GM12801 (cell line): ENCODE data around the gene GAA.

Source experiments
- CTCF ChIP-seq: IDR thresholded peaks from one replicate; pipeline ENCODE4 v1.5.1; 2011; ENCODE audit warnings: control low read depth; ENCODE audit not compliant: insufficient read length; ENCODE audit errors: extremely low read depth

GAA gene

DNA sequence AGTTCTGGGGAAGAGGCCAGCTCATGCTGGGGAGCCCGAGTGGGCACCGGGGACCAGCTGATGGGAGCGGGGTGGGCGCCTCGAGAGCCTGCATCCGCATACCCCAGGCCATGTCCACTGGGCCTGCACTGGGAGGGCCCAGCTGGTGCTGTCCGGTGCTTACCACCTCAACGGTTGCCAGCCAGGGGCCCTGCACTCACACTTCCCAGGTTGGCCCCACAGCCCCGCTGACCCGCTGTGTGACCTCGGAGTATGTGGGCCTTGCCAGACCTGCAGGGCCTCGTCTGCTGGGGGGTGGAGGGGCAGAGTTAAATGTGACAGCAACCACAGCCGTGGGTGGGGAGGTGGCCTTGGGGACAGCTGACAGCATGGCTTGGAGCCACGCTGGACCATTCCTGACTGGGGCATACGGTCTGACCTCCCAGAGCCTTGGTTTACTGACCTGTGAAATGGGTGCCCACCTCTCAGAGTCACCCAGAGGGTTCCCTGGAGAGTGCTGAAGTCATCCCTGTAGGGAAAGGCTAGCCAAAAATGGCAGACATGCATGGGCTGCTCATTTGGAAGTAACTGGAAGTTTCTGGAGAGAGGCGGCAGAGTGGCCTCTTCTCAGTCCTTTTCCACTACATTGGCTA lies 5.4 kb upstream of the GAA start:
- TF ChIP-seq CTCF = no peak

DNA sequence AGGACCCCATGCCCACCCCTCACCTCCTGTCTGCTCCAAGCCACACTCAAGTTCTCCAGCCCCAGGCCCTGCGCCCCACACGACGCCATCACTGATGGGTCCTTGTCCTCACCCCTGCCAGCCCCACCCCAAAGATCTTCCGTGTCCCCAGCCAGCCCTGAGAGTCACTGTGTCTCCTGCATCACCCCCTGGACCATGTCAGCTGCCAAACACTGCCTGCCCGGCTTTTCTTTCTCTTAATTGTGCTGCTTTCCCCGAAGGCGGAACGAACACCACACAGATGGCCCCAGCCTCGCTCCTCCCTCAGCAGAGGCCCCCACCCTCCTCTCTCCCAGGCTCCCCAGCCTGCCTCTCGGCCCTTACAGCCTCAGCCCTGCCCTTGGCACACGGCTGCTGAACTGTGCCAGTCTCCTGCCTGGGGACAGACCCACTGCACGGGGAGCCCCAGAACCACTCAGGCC lies 4.8 kb upstream of the GAA start:
- no peak for TF ChIP-seq CTCF

DNA sequence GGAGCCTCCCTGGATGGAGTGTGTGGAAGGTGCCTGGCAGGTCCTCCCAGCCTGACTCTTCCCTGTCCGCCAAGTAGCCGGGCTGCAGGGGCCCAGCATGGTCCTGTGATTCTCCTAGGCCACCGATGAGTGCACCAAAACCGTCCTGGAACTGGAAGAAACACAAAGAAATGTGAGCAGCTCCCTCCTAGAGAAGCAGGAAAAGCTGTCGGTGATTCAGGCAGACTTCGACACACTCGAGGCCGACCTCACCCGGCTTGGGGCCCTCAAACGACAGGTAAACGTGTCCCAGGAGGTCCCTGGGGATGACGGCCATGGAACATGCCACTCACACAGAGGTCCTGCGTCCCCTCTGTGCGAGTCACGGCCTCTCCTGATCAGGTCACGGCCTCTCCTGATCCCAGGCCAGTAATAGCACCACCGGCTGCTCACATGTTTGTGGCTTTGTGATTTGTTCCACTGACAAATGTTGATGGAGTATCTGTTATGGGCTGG lies 4.2 kb upstream of the GAA start:
- TF ChIP-seq CTCF = no peak

DNA sequence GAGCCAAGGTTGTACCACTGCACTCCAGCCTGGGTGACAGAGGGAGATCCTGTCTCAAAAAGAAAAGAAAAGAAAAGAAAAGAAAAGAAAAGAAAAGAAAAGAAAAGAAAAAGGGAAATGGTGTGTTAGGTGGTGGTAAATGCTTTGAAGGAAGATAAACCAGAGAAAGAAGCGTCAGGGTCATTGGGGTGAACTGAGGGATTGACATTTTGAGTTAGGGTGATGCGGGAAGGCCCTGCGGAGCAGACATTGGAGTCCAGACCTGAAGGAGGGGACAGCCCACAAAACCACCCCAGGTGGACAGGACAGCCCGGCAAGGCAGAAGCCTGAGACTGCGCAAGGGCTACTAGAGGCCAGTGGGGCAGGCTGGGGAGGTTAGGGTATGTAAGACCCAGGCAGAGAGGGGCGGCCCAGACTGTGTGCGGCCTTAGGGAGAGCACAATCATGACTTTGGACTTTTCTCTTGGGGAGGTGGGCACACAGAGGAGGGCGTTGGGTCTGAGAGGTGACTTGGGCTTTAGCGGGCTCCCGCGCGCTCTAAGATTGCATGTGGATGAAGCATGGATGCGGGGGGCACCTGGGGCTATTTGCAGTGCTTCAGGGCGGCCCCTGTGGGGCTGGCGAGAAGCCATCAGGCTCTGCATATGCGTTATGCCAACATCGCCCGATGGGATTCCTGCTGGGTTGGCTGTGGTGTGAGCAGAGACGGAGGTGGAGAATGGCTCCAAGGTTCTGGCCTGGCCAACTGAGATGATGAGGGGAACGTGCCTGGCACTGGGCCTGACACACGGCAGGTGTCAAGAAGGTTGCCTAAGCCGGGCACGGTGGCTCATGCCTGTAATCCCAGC lies 3.3 kb upstream of the GAA start:
- TF ChIP-seq CTCF = no peak

- no peak for TF ChIP-seq CTCF
These were observed 1.9 kb upstream of the GAA start for GRCh38 chr17:80099291-80100034.

GRCh38 chr17:80100035-80100323 lies 1.4 kb upstream of the GAA start:
- no peak for TF ChIP-seq CTCF

GRCh38 chr17:80101946-80102663 lies 724 bp downstream of the GAA start:
- TF ChIP-seq CTCF = no peak
